Left ventricle myocardium inferior (tissue), 1 donor: ENCODE results near the gene HSD3B2. TPM values are rescaled to one million over a fixed set of nuclear protein-coding genes. Genes with fewer than 3 reads are reported as not detected.

Experiments
- DNase-seq: peaks from one replicate; pipeline ENCODE4 v3.0.0-alpha.2; 2020
- H3K27ac ChIP-seq: fragments of 200-600 bp; replicated peaks from 2 replicates; pipeline ENCODE4 v1.8.0; 2021
- H3K27me3 ChIP-seq: fragments of 200-600 bp; 2 replicates; pipeline ENCODE4 v1.8.0; 2021; ENCODE audit warnings: low read depth
- H3K36me3 ChIP-seq: fragments of 200-600 bp; 2 replicates; pipeline ENCODE4 v1.8.0; 2021
- H3K4me1 ChIP-seq: fragments of 200-600 bp; 2 replicates; pipeline ENCODE4 v1.8.0; 2021
- H3K4me3 ChIP-seq: fragments of 200-600 bp; 2 replicates; pipeline ENCODE4 v1.8.0; 2021; ENCODE audit warnings: mild to moderate bottlenecking, moderate library complexity
- H3K9me3 ChIP-seq: fragments of 200-600 bp; replicated peaks from 2 replicates; pipeline ENCODE4 v1.8.0; 2021
- CTCF ChIP-seq: fragments of 200-600 bp; IDR thresholded peaks from 2 replicates; pipeline ENCODE4 v1.8.0; 2021; ENCODE audit warnings: antibody characterized with exemption, mild to moderate bottlenecking, borderline replicate concordance
- intact Hi-C: fragments of 100-400 bp; cut with micrococcal nuclease; formaldehyde crosslinking; loops from one replicate; pipeline ENCODE4 v1.11.0; 2022
- total RNA-seq: library from RNA; stranded (reverse); fragmentation: NEBNext Ultra II Directional; extraction: Animal tissue kit (Norgen Biotek cat#: 25700); gene quantifications from one replicate; pipeline ENCODE4 v1.2.1, GENCODE V29; 2021
- donor health status: DM: no; HTN: yes; CAD: no; lungs with severe emphysema.

The HSD3B2 gene
- total RNA-seq, 1 donor from 2014 or later = not detected

- TF ChIP-seq CTCF = no peak
- no peak for DNase-seq
- Histone ChIP-seq H3K9me3 (no peaks in the 10 kb centered on the region), H3K27ac (no peak overlapping the region), H3K27me3 (no peaks in the 10 kb centered on the region), H3K36me3 (no peaks in the 10 kb centered on the region), H3K4me1 (no peaks in the 10 kb centered on the region), H3K4me3 (no peak overlapping the region)
- intact Hi-C loops = no loop called here
These were observed 56.6 kb downstream of the HSD3B2 start for GRCh38 chr1:119471566-119471965.

GRCh38 chr1:119472080-119472818, 57.3 kb downstream of the HSD3B2 start:
- no peaks in the 10 kb centered on the region for H3K36me3 ChIP-seq
- no peak for DNase-seq
- no peak overlapping the region for H3K4me3 ChIP-seq
- intact Hi-C loops = no loop called here
- H3K27me3 ChIP-seq = no peaks in the 10 kb centered on the region
- no peak overlapping the region for H3K27ac ChIP-seq
- H3K4me1 ChIP-seq = no peaks in the 10 kb centered on the region
- TF ChIP-seq CTCF = no peak
- no peaks in the 10 kb centered on the region for H3K9me3 ChIP-seq

Other genes with a start within 250 kb of the HSD3B2 start
- gene HAO2, start 46.4 kb upstream of the HSD3B2 start, total RNA-seq = not detected
- gene HSD3B1, start 92.1 kb downstream of the HSD3B2 start, total RNA-seq = not detected
- 9.4 TPM for gene ZNF697, start 233.1 kb downstream of the HSD3B2 start, total RNA-seq